HL-60 (cell line): ENCODE data around the gene PLEKHA5.
"Not testable (repeated sequence)": the region's sequence is repeated elsewhere in the genome, so short reads cannot be mapped to it uniquely, and the experiment has no call there.

Experiments
- DNase-seq, 2 experiments: peaks; one replicate each; pipeline ENCODE4 v3.0.0-alpha.2; 2010 to 2020; ENCODE audit warnings: low read depth in 1 of 2, low spot score in 1 of 2
- H3K27ac ChIP-seq: fragments of 250-450 bp; sonication (Bioruptor Pico); replicated peaks from 2 replicates; pipeline ENCODE4 v1.5.1; 2020; ENCODE audit warnings: mild to moderate bottlenecking, moderate library complexity
- H3K27me3 ChIP-seq: fragments of 250-450 bp; sonication (Bioruptor Pico); 2 replicates; pipeline ENCODE4 v1.5.1; 2021; ENCODE audit warnings: mild to moderate bottlenecking, moderate library complexity; ENCODE audit not compliant: insufficient read depth, poor library complexity, severe bottlenecking
- H3K4me3 ChIP-seq: replicated peaks from 2 replicates; pipeline ENCODE4 v1.5.1; 2011; ENCODE audit warnings: mild to moderate bottlenecking, control low read depth, low read length; ENCODE audit not compliant: insufficient read depth
- GABPA ChIP-seq: IDR thresholded peaks from 2 replicates; pipeline ENCODE4 v1.6.1; 2012; ENCODE audit warnings: low read depth
- POLR2AphosphoS5 ChIP-seq: IDR thresholded peaks from 2 replicates; pipeline ENCODE4 v1.6.1; 2012; ENCODE audit warnings: low read depth
- SPI1 ChIP-seq: IDR thresholded peaks from 2 replicates; pipeline ENCODE4 v1.6.1; 2012; ENCODE audit warnings: low read depth, mild to moderate bottlenecking, borderline replicate concordance
- TF ChIP-seq, protein P1 (sequence below): IDR thresholded peaks from 2 replicates; pipeline ENCODE4 v1.6.1; 2012; ENCODE audit warnings: low read depth; ENCODE audit not compliant: insufficient replicate concordance
- TF ChIP-seq, protein P2 (sequence below): IDR thresholded peaks from one replicate; pipeline ENCODE4 v1.5.1; 2011; ENCODE audit warnings: low read length, control low read depth, inconsistent platforms; ENCODE audit not compliant: insufficient read depth

Gene PLEKHA5

DNA sequence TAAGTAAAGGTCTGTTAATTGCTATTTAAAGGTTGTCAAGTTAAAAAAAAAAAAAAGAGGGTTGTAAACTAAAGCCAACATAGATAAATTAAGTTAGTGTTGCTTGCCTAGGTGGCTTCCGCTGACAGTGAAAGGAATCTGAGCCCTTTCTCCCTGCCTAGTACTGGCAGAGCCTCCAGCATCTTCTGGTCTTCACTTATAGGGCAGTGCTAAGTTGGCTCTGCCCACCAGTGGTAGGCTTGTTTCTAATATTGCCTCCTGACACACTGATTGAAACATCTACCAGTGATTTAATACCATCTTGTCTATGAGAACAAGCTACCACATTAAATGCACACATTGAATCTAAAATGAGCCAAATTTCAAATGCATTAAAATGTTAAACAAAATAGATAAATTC lies 39.7 kb downstream of the PLEKHA5 start:
- TF ChIP-seq GABPA (no peak), POLR2AphosphoS5 (no peak), SPI1 (no peak)
- TF ChIP-seq, protein P1, sequence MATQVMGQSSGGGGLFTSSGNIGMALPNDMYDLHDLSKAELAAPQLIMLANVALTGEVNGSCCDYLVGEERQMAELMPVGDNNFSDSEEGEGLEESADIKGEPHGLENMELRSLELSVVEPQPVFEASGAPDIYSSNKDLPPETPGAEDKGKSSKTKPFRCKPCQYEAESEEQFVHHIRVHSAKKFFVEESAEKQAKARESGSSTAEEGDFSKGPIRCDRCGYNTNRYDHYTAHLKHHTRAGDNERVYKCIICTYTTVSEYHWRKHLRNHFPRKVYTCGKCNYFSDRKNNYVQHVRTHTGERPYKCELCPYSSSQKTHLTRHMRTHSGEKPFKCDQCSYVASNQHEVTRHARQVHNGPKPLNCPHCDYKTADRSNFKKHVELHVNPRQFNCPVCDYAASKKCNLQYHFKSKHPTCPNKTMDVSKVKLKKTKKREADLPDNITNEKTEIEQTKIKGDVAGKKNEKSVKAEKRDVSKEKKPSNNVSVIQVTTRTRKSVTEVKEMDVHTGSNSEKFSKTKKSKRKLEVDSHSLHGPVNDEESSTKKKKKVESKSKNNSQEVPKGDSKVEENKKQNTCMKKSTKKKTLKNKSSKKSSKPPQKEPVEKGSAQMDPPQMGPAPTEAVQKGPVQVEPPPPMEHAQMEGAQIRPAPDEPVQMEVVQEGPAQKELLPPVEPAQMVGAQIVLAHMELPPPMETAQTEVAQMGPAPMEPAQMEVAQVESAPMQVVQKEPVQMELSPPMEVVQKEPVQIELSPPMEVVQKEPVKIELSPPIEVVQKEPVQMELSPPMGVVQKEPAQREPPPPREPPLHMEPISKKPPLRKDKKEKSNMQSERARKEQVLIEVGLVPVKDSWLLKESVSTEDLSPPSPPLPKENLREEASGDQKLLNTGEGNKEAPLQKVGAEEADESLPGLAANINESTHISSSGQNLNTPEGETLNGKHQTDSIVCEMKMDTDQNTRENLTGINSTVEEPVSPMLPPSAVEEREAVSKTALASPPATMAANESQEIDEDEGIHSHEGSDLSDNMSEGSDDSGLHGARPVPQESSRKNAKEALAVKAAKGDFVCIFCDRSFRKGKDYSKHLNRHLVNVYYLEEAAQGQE = no peak
- TF ChIP-seq, protein P2, sequence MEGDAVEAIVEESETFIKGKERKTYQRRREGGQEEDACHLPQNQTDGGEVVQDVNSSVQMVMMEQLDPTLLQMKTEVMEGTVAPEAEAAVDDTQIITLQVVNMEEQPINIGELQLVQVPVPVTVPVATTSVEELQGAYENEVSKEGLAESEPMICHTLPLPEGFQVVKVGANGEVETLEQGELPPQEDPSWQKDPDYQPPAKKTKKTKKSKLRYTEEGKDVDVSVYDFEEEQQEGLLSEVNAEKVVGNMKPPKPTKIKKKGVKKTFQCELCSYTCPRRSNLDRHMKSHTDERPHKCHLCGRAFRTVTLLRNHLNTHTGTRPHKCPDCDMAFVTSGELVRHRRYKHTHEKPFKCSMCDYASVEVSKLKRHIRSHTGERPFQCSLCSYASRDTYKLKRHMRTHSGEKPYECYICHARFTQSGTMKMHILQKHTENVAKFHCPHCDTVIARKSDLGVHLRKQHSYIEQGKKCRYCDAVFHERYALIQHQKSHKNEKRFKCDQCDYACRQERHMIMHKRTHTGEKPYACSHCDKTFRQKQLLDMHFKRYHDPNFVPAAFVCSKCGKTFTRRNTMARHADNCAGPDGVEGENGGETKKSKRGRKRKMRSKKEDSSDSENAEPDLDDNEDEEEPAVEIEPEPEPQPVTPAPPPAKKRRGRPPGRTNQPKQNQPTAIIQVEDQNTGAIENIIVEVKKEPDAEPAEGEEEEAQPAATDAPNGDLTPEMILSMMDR = no peak
- no peak for DNase-seq
- Histone ChIP-seq H3K4me3 (no peak overlapping the region), H3K27me3 (no peaks in the 10 kb centered on the region), H3K27ac (no peak overlapping the region)

GRCh38 chr12:19170286-19170685 lies 40.8 kb downstream of the PLEKHA5 start:
- not testable (repeated sequence) for H3K4me3 ChIP-seq, H3K27me3 ChIP-seq, DNase-seq, H3K27ac ChIP-seq

DNA sequence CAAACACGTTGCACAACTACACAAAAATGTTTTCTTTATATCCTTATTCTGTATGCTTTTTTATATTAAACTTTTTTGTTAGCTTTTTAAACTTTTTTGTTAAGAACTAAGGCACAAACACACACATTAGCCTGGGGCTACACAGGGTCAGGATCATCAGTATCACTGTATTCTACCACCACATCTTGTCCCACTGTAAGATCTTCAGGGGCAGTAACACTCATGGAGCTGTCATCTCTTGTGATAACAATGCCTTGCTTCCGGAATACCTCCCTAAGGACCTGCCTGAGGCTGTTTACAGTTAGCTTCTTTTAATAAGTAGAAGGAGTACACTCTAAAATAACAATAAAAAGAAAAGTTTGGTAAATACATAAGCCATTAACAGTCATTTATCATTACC lies 42.2 kb downstream of the PLEKHA5 start:
- Histone ChIP-seq H3K27me3 (no peaks in the 10 kb centered on the region), H3K27ac (no peak overlapping the region), H3K4me3 (no peak overlapping the region)
- TF ChIP-seq, protein P2 = no peak
- TF ChIP-seq POLR2AphosphoS5 = no peak
- TF ChIP-seq SPI1 = no peak
- TF ChIP-seq, protein P1 = no peak
- TF ChIP-seq GABPA = no peak
- no peak for DNase-seq

DNA sequence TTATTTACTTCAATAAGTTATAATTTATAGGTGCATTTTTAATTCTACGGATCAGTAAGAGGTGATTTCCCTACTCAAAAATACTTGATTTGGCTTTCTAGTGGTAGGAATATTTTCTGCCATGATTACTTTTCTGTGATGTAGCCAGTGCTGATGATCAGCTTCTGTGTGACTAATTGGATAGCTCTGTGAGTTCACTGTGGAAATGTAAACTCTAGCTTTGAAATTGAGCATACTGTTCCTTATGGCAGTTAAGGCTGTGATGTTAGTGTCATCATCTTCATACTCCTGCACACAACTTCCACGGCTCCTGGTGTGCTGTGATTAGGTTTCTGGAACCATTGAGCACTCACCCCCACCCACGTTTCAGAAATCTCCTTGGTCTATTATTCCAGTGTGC lies 48.2 kb downstream of the PLEKHA5 start:
- H3K27me3 ChIP-seq = no peaks in the 10 kb centered on the region
- TF ChIP-seq POLR2AphosphoS5 (no peak), SPI1 (no peak), GABPA (no peak)
- TF ChIP-seq, protein P1 = no peak
- TF ChIP-seq, protein P2 = no peak
- no peak overlapping the region for H3K27ac ChIP-seq
- H3K4me3 ChIP-seq = no peak overlapping the region
- no peak for DNase-seq
